ENCODE data around the gene N4BP2L2. TPM values are rescaled to one million over a fixed set of nuclear protein-coding genes. Genes with fewer than 3 reads are reported as not detected.

N4BP2L2 gene
- total RNA-seq, 4 donors from 2014 or later: 78.7 to 287 (median 127) TPM

- peaks cover 0 to 9% (median 0%) of the 10 kb centered on the region in 3 donors for H3K4me1 ChIP-seq
- no peaks in the 10 kb centered on the region for H3K9me3 ChIP-seq
- H3K4me3 ChIP-seq: no peak overlapping the region
- ATAC-seq: no peak
- no peak overlapping the region for H3K27ac ChIP-seq
- no peaks in the 10 kb centered on the region for H3K27me3 ChIP-seq
- no peaks in the 10 kb centered on the region for H3K36me3 ChIP-seq
- 78 to 90% methylated on average over 2 of the region's 2 CpGs for WGBS, 2 donors (ENCODE audit: low coverage in 1 of 2)
- no peak for TF ChIP-seq POLR2A (IDR thresholded peaks at IDR 0.05)
- no peak for TF ChIP-seq POLR2AphosphoS5 (IDR thresholded peaks at IDR 0.05)
- no peak for TF ChIP-seq EP300 (IDR thresholded peaks at IDR 0.05)
- TF ChIP-seq CTCF (IDR thresholded peaks at IDR 0.05): no peak
Measured at GRCh38 chr13:32542221-32542620, 3.6 kb upstream of the N4BP2L2 start.

- peak overlapping the region; percentile 87 to 95 for H3K4me3 ChIP-seq
- H3K4me1 ChIP-seq: peaks cover 3 to 50% (median 25%) of the 10 kb centered on the region in 3 donors
- peak; percentile 64 for ATAC-seq
- H3K27me3 ChIP-seq: no peaks in the 10 kb centered on the region
- peak overlapping the region; percentile 91 to 95 (median 92) for H3K27ac ChIP-seq
- TF ChIP-seq POLR2A (IDR thresholded peaks at IDR 0.05): no peak
- no peak for TF ChIP-seq EP300 (IDR thresholded peaks at IDR 0.05)
- TF ChIP-seq POLR2AphosphoS5 (IDR thresholded peaks at IDR 0.05): no peak
- no peak for TF ChIP-seq CTCF (IDR thresholded peaks at IDR 0.05)
- 0 to 1% methylated on average over 10 to 14 of the region's 23 CpGs for WGBS, 2 donors (ENCODE audit: low coverage in 1 of 2)
- H3K36me3 ChIP-seq: peaks cover 0 to 13% of the 10 kb centered on the region in 2 donors
- H3K9me3 ChIP-seq: no peaks in the 10 kb centered on the region
Measured at GRCh38 chr13:32538143-32538620, 413 bp downstream of the N4BP2L2 start.

DNA sequence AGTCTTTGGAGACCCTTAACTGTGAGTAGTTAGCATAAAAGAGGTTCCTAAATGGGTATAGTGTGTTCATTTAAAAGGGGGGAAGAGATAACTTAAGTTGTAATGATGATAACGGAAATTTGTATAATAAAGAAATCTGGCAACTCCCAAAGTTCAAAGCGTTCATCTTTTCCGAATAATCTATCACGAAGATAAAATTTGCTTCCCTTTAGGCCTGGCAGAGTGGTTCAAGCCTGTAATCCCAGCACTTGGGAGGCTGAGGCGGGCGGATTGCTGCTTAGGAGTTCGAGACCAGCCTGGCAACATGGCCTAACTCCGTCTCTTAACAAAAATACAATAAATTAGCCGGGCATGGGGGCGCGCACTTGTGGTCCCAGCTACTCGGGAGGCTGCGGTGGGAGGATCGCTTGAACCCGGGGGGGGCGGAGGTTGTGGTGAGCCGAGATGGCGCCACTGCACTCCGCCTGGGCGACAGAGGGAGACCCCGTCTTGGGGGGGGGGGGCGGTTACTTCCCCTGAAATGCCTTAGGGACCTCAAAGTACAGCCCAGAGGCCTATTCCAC is 934 bp downstream of the N4BP2L2 start:
- no peaks in the 10 kb centered on the region for H3K9me3 ChIP-seq
- TF ChIP-seq CTCF (IDR thresholded peaks at IDR 0.05) (no peak), POLR2A (IDR thresholded peaks at IDR 0.05) (no peak), EP300 (IDR thresholded peaks at IDR 0.05) (no peak), POLR2AphosphoS5 (IDR thresholded peaks at IDR 0.05) (no peak)
- ATAC-seq: no peak
- WGBS, 2 donors (ENCODE audit: low coverage in 1 of 2): 26 to 70% methylated on average over 10 to 20 of the region's 22 CpGs
- peaks cover 5 to 55% (median 25%) of the 10 kb centered on the region in 3 donors for H3K4me1 ChIP-seq
- peaks cover 0 to 13% of the 10 kb centered on the region in 2 donors for H3K36me3 ChIP-seq
- H3K27ac ChIP-seq: peak overlapping the region; percentile 91 to 95 (median 92)
- no peaks in the 10 kb centered on the region for H3K27me3 ChIP-seq
- H3K4me3 ChIP-seq: peak overlapping the region; percentile 87 to 95

- Histone ChIP-seq H3K4me1 (peaks cover 14 to 74% (median 32%) of the 10 kb centered on the region in 3 donors), H3K27me3 (no peaks in the 10 kb centered on the region), H3K4me3 (no peak overlapping the region), H3K27ac (no peak overlapping the region), H3K9me3 (no peaks in the 10 kb centered on the region), H3K36me3 (peaks cover 0 to 13% of the 10 kb centered on the region in 2 donors)
- WGBS, 2 donors (ENCODE audit: low coverage in 1 of 2): 84 to 89% methylated on average over 2 of the region's 2 CpGs
- no peak for TF ChIP-seq POLR2AphosphoS5 (IDR thresholded peaks at IDR 0.05)
- TF ChIP-seq CTCF (IDR thresholded peaks at IDR 0.05): no peak
- no peak for TF ChIP-seq EP300 (IDR thresholded peaks at IDR 0.05)
- TF ChIP-seq POLR2A (IDR thresholded peaks at IDR 0.05): no peak
- no peak for ATAC-seq
Measured at GRCh38 chr13:32535748-32536147, 2.8 kb downstream of the N4BP2L2 start.

GRCh38 chr13:32535115-32535514 is 3.5 kb downstream of the N4BP2L2 start:
- Histone ChIP-seq H3K36me3 (peaks cover 0 to 13% of the 10 kb centered on the region in 2 donors), H3K9me3 (no peaks in the 10 kb centered on the region), H3K4me3 (peak overlapping the region in 1 of 2 donors; percentile 3), H3K27me3 (no peaks in the 10 kb centered on the region), H3K4me1 (peaks cover 14 to 80% (median 32%) of the 10 kb centered on the region in 3 donors), H3K27ac (no peak overlapping the region)
- ATAC-seq: no peak
- no peak for TF ChIP-seq EP300 (IDR thresholded peaks at IDR 0.05)
- TF ChIP-seq POLR2AphosphoS5 (IDR thresholded peaks at IDR 0.05): no peak
- TF ChIP-seq CTCF (IDR thresholded peaks at IDR 0.05): no peak
- TF ChIP-seq POLR2A (IDR thresholded peaks at IDR 0.05): no peak
- WGBS, 2 donors (ENCODE audit: low coverage in 1 of 2): 27 to 29% methylated on average over 1 of the region's 1 CpG

Measured in gastroesophageal sphincter (tissue), 4 donors.